GM12878 (cell line): Measurements from ENCODE around the gene CS.

Experiments used
- CTCF ChIP-seq, 3 experiments: IDR thresholded peaks in 2 of 3; conservative IDR thresholded peaks in 1 of 3; 2 replicates each; pipeline ENCODE4 v1.5.1; 2011; ENCODE audit warnings: low read depth in 3 of 3, low read length in 3 of 3, mild to moderate bottlenecking in 3 of 3, control low read depth in 2 of 3, moderate library complexity in 2 of 3, inconsistent platforms in 1 of 3, mixed read lengths in 1 of 3; ENCODE audit not compliant: control insufficient read depth in 2 of 3, insufficient read depth in 1 of 3; ENCODE audit errors: extremely low read depth in 1 of 3
- IRF3 ChIP-seq: fragments of 450-650 bp; IDR thresholded peaks from 2 replicates; pipeline ENCODE4 v1.6.1; 2014; ENCODE audit warnings: mild to moderate bottlenecking
- MTA3 ChIP-seq: IDR thresholded peaks from 2 replicates; pipeline ENCODE4 v1.6.1; 2012; ENCODE audit warnings: low read length, inconsistent platforms, borderline replicate concordance
- NFYB ChIP-seq: IDR thresholded peaks from 2 replicates; pipeline ENCODE4 v1.6.1; 2011; ENCODE audit warnings: low read depth, mild to moderate bottlenecking, low read length, improper control_type of control experiment, moderate library complexity; ENCODE audit not compliant: insufficient read depth
- PBX3 ChIP-seq: IDR thresholded peaks from 2 replicates; pipeline ENCODE4 v1.6.1; 2011; ENCODE audit warnings: mild to moderate bottlenecking, low read depth, low read length, moderate library complexity; ENCODE audit not compliant: insufficient replicate concordance
- SREBF2 ChIP-seq: IDR thresholded peaks from 2 replicates; pipeline ENCODE4 v1.6.1; 2012; ENCODE audit warnings: mild to moderate bottlenecking, low read length
- SUPT20H ChIP-seq: IDR thresholded peaks from 2 replicates; pipeline ENCODE4 v1.6.1; 2011; ENCODE audit warnings: low read depth, mild to moderate bottlenecking, low read length, moderate library complexity, borderline replicate concordance; ENCODE audit not compliant: control insufficient read depth
- USF1 ChIP-seq: IDR thresholded peaks from 2 replicates; pipeline ENCODE4 v1.6.1; 2011; ENCODE audit warnings: borderline replicate concordance, low read depth, mild to moderate bottlenecking, moderate library complexity, mixed read lengths, low read length; ENCODE audit not compliant: insufficient read depth; ENCODE audit errors: extremely low read length
- USF2 ChIP-seq: IDR thresholded peaks from 2 replicates; pipeline ENCODE4 v1.6.1; 2011; ENCODE audit warnings: low read depth, low read length, improper control_type of control experiment, borderline replicate concordance

GRCh38 chr12:56300644-56301464 is 724 bp upstream of the CS start:
- TF ChIP-seq IRF3: no peak
- no peak for TF ChIP-seq MTA3
- TF ChIP-seq SUPT20H: no peak
- no peak for TF ChIP-seq USF1
- no peak for TF ChIP-seq SREBF2
- TF ChIP-seq PBX3: no peak
- no peak for TF ChIP-seq USF2
- no peak for TF ChIP-seq CTCF (IDR thresholded peaks at IDR 0.05 in 2 of 3, conservative IDR thresholded peaks at IDR 0.05 in 1 of 3; ENCODE audit: control insufficient read depth in 2 of 3, extremely low read depth in 1 of 3, insufficient read depth in 1 of 3, low read depth in 3 of 3, low read length in 3 of 3)
- TF ChIP-seq NFYB: no peak
